Fibroblast of lung (primary cell): ENCODE results near the gene VEGFA. TPM values are rescaled to one million over a fixed set of nuclear protein-coding genes. Genes with fewer than 3 reads are reported as not detected.
A peak's percentile ranks its signal among the peaks of the same experiment; 100 is the strongest.

Experiments used
- DNase-seq, 2 donors: peaks; one replicate each; pipeline versions ENCODE4 v3.0.0 to v3.0.0-alpha.2; 2010; ENCODE audit warnings: low read depth in 2 of 2
- H2AFZ ChIP-seq: 2 replicates; pipeline ENCODE4 v1.5.1; 2012; ENCODE audit warnings: low read length, control low read depth, inconsistent platforms
- H3K27ac ChIP-seq: 2 replicates; pipeline ENCODE4 v1.5.1; 2011; ENCODE audit warnings: low read length, control low read depth; ENCODE audit not compliant: insufficient read depth
- H3K27me3 ChIP-seq: 2 replicates; pipeline ENCODE4 v1.5.1; 2011; ENCODE audit warnings: mild to moderate bottlenecking, low read length; ENCODE audit not compliant: control insufficient read depth, insufficient read depth
- H3K36me3 ChIP-seq: 2 replicates; pipeline ENCODE4 v1.5.1; 2011; ENCODE audit warnings: low read length; ENCODE audit not compliant: control insufficient read depth, insufficient read depth
- H3K4me1 ChIP-seq: 2 replicates; pipeline ENCODE4 v1.5.1; 2011; ENCODE audit warnings: low read length; ENCODE audit not compliant: control insufficient read depth, insufficient read depth; ENCODE audit errors: extremely low read depth
- H3K4me2 ChIP-seq: 2 replicates; pipeline ENCODE4 v1.5.1; 2011; ENCODE audit warnings: low read length, control low read depth; ENCODE audit not compliant: insufficient read depth; ENCODE audit errors: extremely low read depth
- H3K4me3 ChIP-seq, 4 experiments: fragments of 200-600 bp in 1 of 4; sonication (generic) in 1 of 4; replicated peaks in 1 of 4; 2 replicates each; pipeline ENCODE4 v1.5.1; 2011 to 2016; ENCODE audit warnings: low read length in 4 of 4, low read depth in 3 of 4, mild to moderate bottlenecking in 3 of 4, control low read depth in 2 of 4, inconsistent platforms in 1 of 4, mixed read lengths in 1 of 4; ENCODE audit not compliant: insufficient read depth in 1 of 4; ENCODE audit errors: control extremely low read depth in 1 of 4
- H3K79me2 ChIP-seq: 2 replicates; pipeline ENCODE4 v1.5.1; 2012; ENCODE audit warnings: mild to moderate bottlenecking, low read length, inconsistent platforms; ENCODE audit not compliant: control insufficient read depth, insufficient read depth
- H3K9ac ChIP-seq: 2 replicates; pipeline ENCODE4 v1.5.1; 2011; ENCODE audit warnings: mild to moderate bottlenecking, low read length, control low read depth; ENCODE audit not compliant: insufficient read depth
- H3K9me3 ChIP-seq: 2 replicates; pipeline ENCODE4 v1.5.1; 2012; ENCODE audit warnings: low read depth, low read length; ENCODE audit not compliant: control insufficient read depth, insufficient read depth
- H4K20me1 ChIP-seq: 2 replicates; pipeline ENCODE4 v1.5.1; 2011; ENCODE audit warnings: low read length; ENCODE audit not compliant: control insufficient read depth, insufficient read depth; ENCODE audit errors: extremely low read depth
- EZH2 ChIP-seq: IDR thresholded peaks from 2 replicates; pipeline ENCODE4 v1.5.1; 2012; ENCODE audit warnings: low read length, control low read depth, mild to moderate bottlenecking; ENCODE audit errors: missing control alignments
- polyA plus RNA-seq, 2 donors: library from polyadenylated mRNA; depleted of rRNA in 1 of 2; stranded (reverse) in 1 of 2; unstranded in 1 of 2; fragments of >200 nt; gene quantifications; 2 replicates each; pipeline ENCODE4 v1.2.1, GENCODE V29; 2011 to 2012; ENCODE audit warnings: missing spikeins in 1 of 2
- total RNA-seq: library from RNA; depleted of rRNA; stranded (reverse); fragments of >200 nt; gene quantifications from 2 replicates; pipeline ENCODE4 v1.2.1, GENCODE V29; 2014
- TF ChIP-seq, protein P1 (sequence below), 2 donors: IDR thresholded peaks in 1 of 2; conservative IDR thresholded peaks in 1 of 2; 1 replicate in 1 of 2; 2 replicates in 1 of 2; pipeline ENCODE4 v1.5.1; 2011 to 2012; ENCODE audit warnings: low read length in 2 of 2, control low read depth in 1 of 2, inconsistent platforms in 1 of 2, low read depth in 1 of 2, mild to moderate bottlenecking in 1 of 2

VEGFA gene
- total and polyA plus RNA-seq, 2 donors (not counting 1 experiment from before 2014, with no cell fraction given), result 111 to 150 TPM

DNA sequence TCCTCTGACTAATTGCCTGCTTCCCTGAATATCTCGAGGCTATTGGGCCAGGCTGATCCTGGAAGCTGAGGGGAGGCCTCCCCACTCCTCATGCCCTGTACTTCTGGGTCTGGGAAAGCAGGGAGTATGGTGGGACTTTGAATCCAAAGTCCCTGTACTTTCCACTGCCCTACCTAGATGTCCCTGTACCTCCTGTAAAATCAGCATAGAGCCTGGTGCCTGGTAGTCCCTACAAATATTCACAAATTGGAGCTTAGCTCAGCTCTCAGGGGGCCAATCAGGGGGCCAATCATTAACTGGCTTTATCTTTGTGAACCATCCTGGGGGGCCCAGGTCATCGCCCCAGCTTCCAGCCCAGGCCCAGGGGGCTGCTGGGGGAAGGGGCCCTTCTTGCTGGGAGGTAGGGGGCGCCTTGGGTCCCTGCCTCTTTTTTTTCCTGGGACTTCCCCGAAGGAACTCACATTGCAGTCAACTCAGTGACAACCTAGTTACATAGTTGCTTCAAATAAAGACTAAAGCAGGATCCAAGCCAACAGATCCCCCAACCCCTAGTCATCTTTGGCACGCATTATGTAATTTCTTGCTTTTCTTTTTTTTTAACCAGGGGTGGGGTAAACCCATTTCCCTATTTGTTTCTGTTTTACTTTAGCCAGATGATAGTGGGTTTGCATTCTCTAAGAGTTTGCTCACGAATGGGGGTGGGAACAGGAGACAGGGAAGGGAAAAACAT is 6.9 kb upstream of the VEGFA start:
- Histone ChIP-seq H3K9me3 (no peaks in the 10 kb centered on the region), H4K20me1 (no peaks in the 10 kb centered on the region), H3K27me3 (peaks cover 3% of the 10 kb centered on the region), H3K4me3 (no peak overlapping the region), H3K9ac (no peak overlapping the region), H3K4me1 (peaks cover under 1% of the 10 kb centered on the region), H3K4me2 (no peak overlapping the region), H3K36me3 (no peaks in the 10 kb centered on the region), H2AFZ (no peak overlapping the region), H3K27ac (no peak overlapping the region), H3K79me2 (no peaks in the 10 kb centered on the region)
- TF ChIP-seq, protein P1, sequence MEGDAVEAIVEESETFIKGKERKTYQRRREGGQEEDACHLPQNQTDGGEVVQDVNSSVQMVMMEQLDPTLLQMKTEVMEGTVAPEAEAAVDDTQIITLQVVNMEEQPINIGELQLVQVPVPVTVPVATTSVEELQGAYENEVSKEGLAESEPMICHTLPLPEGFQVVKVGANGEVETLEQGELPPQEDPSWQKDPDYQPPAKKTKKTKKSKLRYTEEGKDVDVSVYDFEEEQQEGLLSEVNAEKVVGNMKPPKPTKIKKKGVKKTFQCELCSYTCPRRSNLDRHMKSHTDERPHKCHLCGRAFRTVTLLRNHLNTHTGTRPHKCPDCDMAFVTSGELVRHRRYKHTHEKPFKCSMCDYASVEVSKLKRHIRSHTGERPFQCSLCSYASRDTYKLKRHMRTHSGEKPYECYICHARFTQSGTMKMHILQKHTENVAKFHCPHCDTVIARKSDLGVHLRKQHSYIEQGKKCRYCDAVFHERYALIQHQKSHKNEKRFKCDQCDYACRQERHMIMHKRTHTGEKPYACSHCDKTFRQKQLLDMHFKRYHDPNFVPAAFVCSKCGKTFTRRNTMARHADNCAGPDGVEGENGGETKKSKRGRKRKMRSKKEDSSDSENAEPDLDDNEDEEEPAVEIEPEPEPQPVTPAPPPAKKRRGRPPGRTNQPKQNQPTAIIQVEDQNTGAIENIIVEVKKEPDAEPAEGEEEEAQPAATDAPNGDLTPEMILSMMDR (conservative IDR thresholded peaks at IDR 0.05 in 1 of 2, IDR thresholded peaks at IDR 0.05 in 1 of 2; ENCODE audit: low read depth in 1 of 2, low read length in 2 of 2), result no peak
- TF ChIP-seq EZH2, result no peak
- peak in 1 of 2 donors; percentile 69 for DNase-seq

DNA sequence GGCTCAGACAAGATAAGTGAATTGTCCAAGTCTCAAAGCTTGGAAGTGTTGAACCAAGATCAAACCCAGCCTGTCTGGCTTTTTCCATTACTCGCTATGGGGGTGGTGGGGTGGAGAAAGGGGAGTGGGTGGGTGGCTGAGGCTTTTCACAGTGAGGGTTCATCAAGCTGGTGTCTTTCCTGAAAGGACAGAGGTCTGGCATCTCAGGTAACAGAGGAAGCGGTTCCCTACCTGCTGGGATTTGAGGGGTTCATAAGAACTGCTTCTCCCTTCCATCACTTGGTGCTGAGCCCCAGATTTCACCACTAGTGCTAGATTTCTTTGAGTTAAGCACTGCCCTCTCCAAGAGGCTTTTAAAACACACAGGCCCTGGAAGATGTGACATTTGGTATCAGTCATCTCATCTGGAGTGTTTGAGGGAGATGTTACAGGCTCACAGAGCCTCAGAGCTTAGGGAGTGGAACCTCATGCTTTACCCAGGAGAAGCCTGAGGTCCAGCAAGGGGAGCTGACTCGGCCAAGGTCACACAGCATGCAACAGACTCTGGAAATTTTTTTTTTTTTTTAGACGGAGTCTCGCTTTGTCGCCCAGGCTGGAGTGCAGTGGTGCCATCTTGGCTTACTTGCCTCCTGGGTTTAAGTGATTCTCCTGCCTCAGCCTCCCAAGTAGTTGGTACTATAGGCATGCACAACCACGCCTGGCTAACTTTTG is 6.0 kb upstream of the VEGFA start:
- Histone ChIP-seq H3K27ac (no peak overlapping the region), H3K4me1 (peaks cover 8% of the 10 kb centered on the region), H3K9ac (no peak overlapping the region), H3K4me3 (no peak overlapping the region), H3K9me3 (no peaks in the 10 kb centered on the region), H3K36me3 (no peaks in the 10 kb centered on the region), H3K27me3 (peaks cover 1% of the 10 kb centered on the region), H3K4me2 (no peak overlapping the region), H2AFZ (no peak overlapping the region), H3K79me2 (no peaks in the 10 kb centered on the region), H4K20me1 (no peaks in the 10 kb centered on the region)
- no peak for DNase-seq
- TF ChIP-seq, protein P1 (conservative IDR thresholded peaks at IDR 0.05 in 1 of 2, IDR thresholded peaks at IDR 0.05 in 1 of 2; ENCODE audit: low read depth in 1 of 2, low read length in 2 of 2), result no peak
- no peak for TF ChIP-seq EZH2

DNA sequence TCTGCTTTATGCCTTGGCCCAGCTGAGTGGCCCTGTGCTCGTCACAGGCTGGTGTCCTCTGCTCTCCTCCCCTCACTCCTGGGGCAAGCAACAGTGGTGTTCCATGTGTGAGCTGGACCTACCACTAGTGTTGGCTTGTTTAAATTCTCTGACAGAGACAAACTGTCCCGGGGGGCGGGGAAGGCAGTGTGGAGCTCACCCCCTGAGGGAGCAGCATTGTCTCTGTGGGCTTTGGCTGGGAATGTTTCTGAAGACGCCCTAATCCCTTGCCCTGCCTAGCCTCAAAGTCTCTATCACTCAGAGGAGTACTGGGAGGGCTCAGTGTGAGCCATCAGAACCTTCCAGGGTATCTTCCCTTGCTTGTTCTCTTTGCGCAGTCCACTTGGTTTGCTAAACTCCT is 5.2 kb upstream of the VEGFA start:
- no peaks in the 10 kb centered on the region for H3K9me3 ChIP-seq
- H4K20me1 ChIP-seq, result no peaks in the 10 kb centered on the region
- no peaks in the 10 kb centered on the region for H3K79me2 ChIP-seq
- H3K9ac ChIP-seq, result no peak overlapping the region
- no peak overlapping the region for H3K27ac ChIP-seq
- H2AFZ ChIP-seq, result no peak overlapping the region
- no peak overlapping the region for H3K4me3 ChIP-seq
- H3K4me1 ChIP-seq, result peaks cover 13% of the 10 kb centered on the region
- no peak for DNase-seq
- no peak overlapping the region for H3K4me2 ChIP-seq
- no peaks in the 10 kb centered on the region for H3K36me3 ChIP-seq
- no peak for TF ChIP-seq EZH2
- TF ChIP-seq, protein P1 (conservative IDR thresholded peaks at IDR 0.05 in 1 of 2, IDR thresholded peaks at IDR 0.05 in 1 of 2; ENCODE audit: low read depth in 1 of 2, low read length in 2 of 2), result no peak
- H3K27me3 ChIP-seq, result no peaks in the 10 kb centered on the region
